WERI-Rb-1 (cell line): ENCODE measurements around the gene LRRC2.
"Not testable (repeated sequence)": the region's sequence is repeated elsewhere in the genome, so short reads cannot be mapped to it uniquely, and the experiment has no call there.

ENCODE experiments used
- DNase-seq: peaks from one replicate; pipeline ENCODE4 v3.0.0-alpha.2; 2020
- H3K27ac ChIP-seq: fragments of 250-450 bp; sonication (Bioruptor Pico); 2 replicates; pipeline ENCODE4 v1.5.1; 2020; ENCODE audit warnings: mild to moderate bottlenecking, moderate library complexity
- H3K27me3 ChIP-seq: fragments of 250-450 bp; sonication (Bioruptor Pico); 2 replicates; pipeline ENCODE4 v1.5.1; 2021; ENCODE audit warnings: mild to moderate bottlenecking, low read depth, moderate library complexity; ENCODE audit not compliant: insufficient read depth, severe bottlenecking
- H3K36me3 ChIP-seq: fragments of 250-450 bp; sonication (Bioruptor Pico); 2 replicates; pipeline ENCODE4 v1.5.1; 2020; ENCODE audit warnings: mild to moderate bottlenecking, moderate library complexity
- H3K4me3 ChIP-seq: 2 replicates; pipeline ENCODE4 v1.5.1; 2011; ENCODE audit warnings: low read depth, mild to moderate bottlenecking, control low read depth, low read length
- H3K9me3 ChIP-seq: fragments of 250-450 bp; sonication (Bioruptor Pico); 2 replicates; pipeline ENCODE4 v1.5.1; 2021; ENCODE audit warnings: mild to moderate bottlenecking, moderate library complexity; ENCODE audit not compliant: severe bottlenecking
- TF ChIP-seq, protein P1 (sequence below): IDR thresholded peaks from 2 replicates; pipeline ENCODE4 v1.5.1; 2011; ENCODE audit warnings: low read depth, mild to moderate bottlenecking, control low read depth, inconsistent platforms, low read length

Gene LRRC2

GRCh38 chr3:46524008-46524407 lies 42.1 kb downstream of the LRRC2 start:
- Histone ChIP-seq H3K27ac (no peak overlapping the region), H3K9me3 (no peaks in the 10 kb centered on the region), H3K4me3 (no peak overlapping the region), H3K36me3 (no peaks in the 10 kb centered on the region), H3K27me3 (no peaks in the 10 kb centered on the region)
- TF ChIP-seq, protein P1, sequence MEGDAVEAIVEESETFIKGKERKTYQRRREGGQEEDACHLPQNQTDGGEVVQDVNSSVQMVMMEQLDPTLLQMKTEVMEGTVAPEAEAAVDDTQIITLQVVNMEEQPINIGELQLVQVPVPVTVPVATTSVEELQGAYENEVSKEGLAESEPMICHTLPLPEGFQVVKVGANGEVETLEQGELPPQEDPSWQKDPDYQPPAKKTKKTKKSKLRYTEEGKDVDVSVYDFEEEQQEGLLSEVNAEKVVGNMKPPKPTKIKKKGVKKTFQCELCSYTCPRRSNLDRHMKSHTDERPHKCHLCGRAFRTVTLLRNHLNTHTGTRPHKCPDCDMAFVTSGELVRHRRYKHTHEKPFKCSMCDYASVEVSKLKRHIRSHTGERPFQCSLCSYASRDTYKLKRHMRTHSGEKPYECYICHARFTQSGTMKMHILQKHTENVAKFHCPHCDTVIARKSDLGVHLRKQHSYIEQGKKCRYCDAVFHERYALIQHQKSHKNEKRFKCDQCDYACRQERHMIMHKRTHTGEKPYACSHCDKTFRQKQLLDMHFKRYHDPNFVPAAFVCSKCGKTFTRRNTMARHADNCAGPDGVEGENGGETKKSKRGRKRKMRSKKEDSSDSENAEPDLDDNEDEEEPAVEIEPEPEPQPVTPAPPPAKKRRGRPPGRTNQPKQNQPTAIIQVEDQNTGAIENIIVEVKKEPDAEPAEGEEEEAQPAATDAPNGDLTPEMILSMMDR, result no peak
- no peak for DNase-seq

DNA sequence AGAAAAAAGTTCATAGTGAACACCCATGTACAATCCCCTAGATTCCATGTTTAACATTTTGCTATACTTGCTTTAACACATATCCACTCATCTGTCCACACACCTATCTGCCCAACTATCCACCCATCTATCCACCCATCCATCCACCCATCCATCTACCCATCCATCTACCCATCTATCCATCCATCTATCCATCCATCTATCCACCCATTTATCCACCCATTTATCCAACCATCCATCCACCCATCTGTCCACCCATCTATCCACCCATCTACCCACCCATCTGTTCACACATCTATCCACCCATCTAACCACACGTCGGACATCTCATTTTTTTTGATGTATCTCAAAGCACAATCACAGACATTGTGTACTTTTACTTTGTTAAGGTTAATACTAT lies 42.5 kb downstream of the LRRC2 start:
- no peak for DNase-seq
- Histone ChIP-seq H3K36me3 (no peaks in the 10 kb centered on the region), H3K27me3 (no peaks in the 10 kb centered on the region), H3K27ac (no peak overlapping the region), H3K9me3 (no peaks in the 10 kb centered on the region), H3K4me3 (no peak overlapping the region)
- TF ChIP-seq, protein P1, result no peak

- not testable (repeated sequence) for H3K4me3 ChIP-seq, DNase-seq, H3K27ac ChIP-seq, H3K9me3 ChIP-seq, H3K27me3 ChIP-seq, H3K36me3 ChIP-seq
Measured at GRCh38 chr3:46522201-46522600, 43.9 kb downstream of the LRRC2 start.

DNA sequence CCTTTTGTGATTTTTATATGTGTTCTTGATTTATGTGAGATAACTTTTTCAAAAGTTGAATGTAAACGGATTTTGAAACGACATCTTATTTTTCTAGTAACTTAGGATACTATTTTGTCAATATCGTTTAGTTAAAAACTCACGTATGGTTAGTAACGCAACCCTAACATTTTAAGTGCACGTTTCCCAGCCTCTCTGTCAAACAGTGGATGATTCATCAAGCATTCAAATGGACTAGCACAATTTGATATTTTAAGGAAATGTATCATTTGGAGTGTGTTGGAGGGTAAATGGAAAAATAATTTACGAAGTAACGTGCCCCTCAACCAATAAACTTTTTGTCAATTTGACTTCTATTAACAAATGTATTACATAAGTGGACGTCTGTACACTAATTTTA lies 45.0 kb downstream of the LRRC2 start:
- Histone ChIP-seq H3K27me3 (no peaks in the 10 kb centered on the region), H3K36me3 (no peaks in the 10 kb centered on the region), H3K4me3 (no peak overlapping the region), H3K9me3 (no peaks in the 10 kb centered on the region), H3K27ac (no peak overlapping the region)
- no peak for DNase-seq
- TF ChIP-seq, protein P1, result no peak

- no peak overlapping the region for H3K27ac ChIP-seq
- DNase-seq, result no peak
- no peaks in the 10 kb centered on the region for H3K36me3 ChIP-seq
- TF ChIP-seq, protein P1, result no peak
- no peak overlapping the region for H3K4me3 ChIP-seq
- H3K9me3 ChIP-seq, result no peaks in the 10 kb centered on the region
- H3K27me3 ChIP-seq, result no peaks in the 10 kb centered on the region
Measured at GRCh38 chr3:46520531-46520930, 45.6 kb downstream of the LRRC2 start.

- H3K27ac ChIP-seq, result no peak overlapping the region
- no peaks in the 10 kb centered on the region for H3K9me3 ChIP-seq
- DNase-seq, result no peak
- H3K4me3 ChIP-seq, result no peak overlapping the region
- TF ChIP-seq, protein P1, result no peak
- H3K36me3 ChIP-seq, result no peaks in the 10 kb centered on the region
- no peaks in the 10 kb centered on the region for H3K27me3 ChIP-seq
Measured at GRCh38 chr3:46519952-46520351, 46.1 kb downstream of the LRRC2 start.
